Tibial nerve (tissue), 4 donors: Measurements from ENCODE around the gene GAPDHS. TPM values are rescaled to one million over a fixed set of nuclear protein-coding genes. Genes with fewer than 3 reads are reported as not detected.

Experiments used
- DNase-seq, 2 donors: peaks; one replicate each; pipeline ENCODE4 v3.0.0-alpha.2; 2019; ENCODE audit warnings: low spot score in 2 of 2
- H3K27ac ChIP-seq, 4 donors: fragments of 200-600 bp; sonication (generic) in 3 of 4; one replicate each; pipeline ENCODE4 v1.5.1; 2017 to 2019; ENCODE audit warnings: mild to moderate bottlenecking in 1 of 4
- H3K27me3 ChIP-seq, 2 donors: fragments of 200-600 bp; sonication (generic) in 1 of 2; one replicate each; pipeline versions ENCODE4 v1.5.1 to v1.6.0; 2017 to 2019
- H3K36me3 ChIP-seq, 3 donors: fragments of 200-600 bp; sonication (generic); one replicate each; pipeline ENCODE4 v1.5.1; 2018 to 2019
- H3K4me1 ChIP-seq, 4 donors: fragments of 200-600 bp; sonication (generic) in 3 of 4; one replicate each; pipeline ENCODE4 v1.5.1; 2017 to 2019
- H3K4me3 ChIP-seq, 4 donors: fragments of 200-600 bp; sonication (generic) in 3 of 4; one replicate each; pipeline ENCODE4 v1.5.1; 2017 to 2019; ENCODE audit warnings: mild to moderate bottlenecking in 1 of 4, moderate library complexity in 1 of 4
- H3K9me3 ChIP-seq, 4 donors: fragments of 200-600 bp; sonication (generic) in 3 of 4; one replicate each; pipeline ENCODE4 v1.5.1; 2017 to 2019
- CTCF ChIP-seq, 5 experiments: fragments of 200-600 bp in 3 of 5; fragments of 450-650 bp in 2 of 5; sonication (generic) in 3 of 5; IDR thresholded peaks; one replicate each; pipeline ENCODE4 v1.5.1; 2016 to 2019; ENCODE audit warnings: antibody characterized with exemption in 5 of 5, mild to moderate bottlenecking in 3 of 5, moderate library complexity in 2 of 5
- EP300 ChIP-seq, 2 donors: sonication (generic); formaldehyde crosslinking; IDR thresholded peaks; one replicate each; pipeline ENCODE4 v1.6.1; 2017; ENCODE audit warnings: antibody characterized with exemption in 2 of 2, mild to moderate bottlenecking in 1 of 2
- POLR2A ChIP-seq, 2 donors: fragments of 450-650 bp; IDR thresholded peaks; one replicate each; pipeline ENCODE4 v1.6.1; 2017; ENCODE audit warnings: antibody characterized with exemption in 2 of 2, mild to moderate bottlenecking in 2 of 2, moderate library complexity in 2 of 2
- WGBS, 2 donors: methylation state at CpG; one replicate each; pipeline ENCODE4 v1.1.5; 2018; 5-methylcytosine and 5-hydroxymethylcytosine counted together
- total RNA-seq, 4 donors: library from RNA; depleted of rRNA; stranded (reverse); fragments of >200 nt; gene quantifications; one replicate each; pipeline ENCODE4 v1.1.0, GENCODE V29; 2016

The GAPDHS gene
- total RNA-seq, 4 donors from 2014 or later: not detected

- Histone ChIP-seq H3K27ac (peak within 1 kb of the TSS; percentile 54 to 88 (median 84)), H3K9me3 (no peaks in the 10 kb centered on the region), H3K4me1 (peaks cover 0 to 37% (median 15%) of the 10 kb centered on the region in 4 donors), H3K27me3 (no peaks in the 10 kb centered on the region), H3K36me3 (peaks cover 0 to 47% (median 0%) of the 10 kb centered on the region in 3 donors), H3K4me3 (peak within 1 kb of the TSS; percentile 56 to 98 (median 80))
- 2% methylated on average over 34 to 55 of the region's 85 CpGs for WGBS, 2 donors
- TF ChIP-seq CTCF (IDR thresholded peaks at IDR 0.05) (peak in 1 of 5 experiments; percentile 22), EP300 (IDR thresholded peaks at IDR 0.05) (peak; percentile 39 to 71), POLR2A (IDR thresholded peaks at IDR 0.05) (peak; percentile 17 to 49)
- DNase-seq: peak; percentile 86 to 87
These were observed 12.0 kb downstream of the GAPDHS start, which contains the start of gene TMEM147 for GRCh38 chr19:35545001-35545854. TSS of gene TMEM147 (plus strand) at chr19:35545626. CDS start at chr19:35545740, 114 bp downstream.

- peak overlapping the region; percentile 54 to 88 (median 84) for H3K27ac ChIP-seq
- H3K36me3 ChIP-seq: peaks cover 0 to 54% (median 0%) of the 10 kb centered on the region in 3 donors
- H3K4me1 ChIP-seq: peaks cover 0 to 37% (median 15%) of the 10 kb centered on the region in 4 donors
- 2 to 4% methylated on average over 27 of the region's 27 CpGs for WGBS, 2 donors
- peak overlapping the region; percentile 56 to 98 (median 80) for H3K4me3 ChIP-seq
- H3K27me3 ChIP-seq: no peaks in the 10 kb centered on the region
- TF ChIP-seq CTCF (IDR thresholded peaks at IDR 0.05): no peak
- TF ChIP-seq EP300 (IDR thresholded peaks at IDR 0.05): no peak
- no peak for TF ChIP-seq POLR2A (IDR thresholded peaks at IDR 0.05)
- no peak for DNase-seq
- H3K9me3 ChIP-seq: no peaks in the 10 kb centered on the region
These were observed 12.7 kb downstream of the GAPDHS start for GRCh38 chr19:35545855-35546381.

- no peaks in the 10 kb centered on the region for H3K27me3 ChIP-seq
- peaks cover 0 to 37% (median 15%) of the 10 kb centered on the region in 4 donors for H3K4me1 ChIP-seq
- WGBS, 2 donors: 78 to 84% methylated on average over 8 of the region's 8 CpGs
- peaks cover 0 to 60% (median 0%) of the 10 kb centered on the region in 3 donors for H3K36me3 ChIP-seq
- H3K27ac ChIP-seq: peak overlapping the region in 1 of 4 donors; percentile 88
- DNase-seq: no peak
- TF ChIP-seq CTCF (IDR thresholded peaks at IDR 0.05) (no peak), EP300 (IDR thresholded peaks at IDR 0.05) (no peak), POLR2A (IDR thresholded peaks at IDR 0.05) (no peak)
- H3K9me3 ChIP-seq: no peaks in the 10 kb centered on the region
- H3K4me3 ChIP-seq: peak overlapping the region; percentile 56 to 98 (median 80)
These were observed 13.3 kb downstream of the GAPDHS start for GRCh38 chr19:35546532-35546931.

- H3K27me3 ChIP-seq: no peaks in the 10 kb centered on the region
- WGBS, 2 donors: 17 to 19% methylated on average over 6 of the region's 6 CpGs
- peak in 1 of 2 donors; percentile 33 for DNase-seq
- H3K9me3 ChIP-seq: no peaks in the 10 kb centered on the region
- H3K4me3 ChIP-seq: no peak overlapping the region
- peak; percentile 58 to 73 (median 69) for TF ChIP-seq CTCF (IDR thresholded peaks at IDR 0.05)
- no peak for TF ChIP-seq EP300 (IDR thresholded peaks at IDR 0.05)
- TF ChIP-seq POLR2A (IDR thresholded peaks at IDR 0.05): no peak
- no peak overlapping the region for H3K27ac ChIP-seq
- peaks cover 0 to 38% (median 0%) of the 10 kb centered on the region in 3 donors for H3K36me3 ChIP-seq
- peaks cover 0 to 27% (median 13%) of the 10 kb centered on the region in 4 donors for H3K4me1 ChIP-seq
These were observed 16.0 kb downstream of the GAPDHS start for GRCh38 chr19:35549174-35549788.
